Measurements from ENCODE around the gene FGR.

DNA sequence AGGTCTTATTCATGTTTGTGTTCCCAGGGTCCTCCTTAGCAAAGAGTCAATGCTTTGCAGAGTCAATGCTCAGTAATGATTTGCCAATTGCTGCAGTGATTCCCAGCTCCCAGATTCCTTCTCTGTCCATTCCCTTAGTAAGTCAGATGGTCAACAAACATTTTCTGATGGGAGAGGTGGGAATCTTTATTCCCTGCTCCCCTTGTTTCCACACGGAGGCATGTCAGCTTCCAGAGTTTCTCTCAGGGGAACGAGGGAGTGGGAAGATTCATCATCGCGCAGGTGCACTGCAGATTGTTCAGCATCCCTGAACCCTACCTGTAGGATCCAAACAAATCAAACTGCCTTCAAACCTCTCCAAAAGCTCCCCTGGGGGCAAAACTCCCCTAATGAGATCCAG is 23.5 kb downstream of the FGR start:
- TF ChIP-seq, protein P1, sequence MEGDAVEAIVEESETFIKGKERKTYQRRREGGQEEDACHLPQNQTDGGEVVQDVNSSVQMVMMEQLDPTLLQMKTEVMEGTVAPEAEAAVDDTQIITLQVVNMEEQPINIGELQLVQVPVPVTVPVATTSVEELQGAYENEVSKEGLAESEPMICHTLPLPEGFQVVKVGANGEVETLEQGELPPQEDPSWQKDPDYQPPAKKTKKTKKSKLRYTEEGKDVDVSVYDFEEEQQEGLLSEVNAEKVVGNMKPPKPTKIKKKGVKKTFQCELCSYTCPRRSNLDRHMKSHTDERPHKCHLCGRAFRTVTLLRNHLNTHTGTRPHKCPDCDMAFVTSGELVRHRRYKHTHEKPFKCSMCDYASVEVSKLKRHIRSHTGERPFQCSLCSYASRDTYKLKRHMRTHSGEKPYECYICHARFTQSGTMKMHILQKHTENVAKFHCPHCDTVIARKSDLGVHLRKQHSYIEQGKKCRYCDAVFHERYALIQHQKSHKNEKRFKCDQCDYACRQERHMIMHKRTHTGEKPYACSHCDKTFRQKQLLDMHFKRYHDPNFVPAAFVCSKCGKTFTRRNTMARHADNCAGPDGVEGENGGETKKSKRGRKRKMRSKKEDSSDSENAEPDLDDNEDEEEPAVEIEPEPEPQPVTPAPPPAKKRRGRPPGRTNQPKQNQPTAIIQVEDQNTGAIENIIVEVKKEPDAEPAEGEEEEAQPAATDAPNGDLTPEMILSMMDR (IDR thresholded peaks at IDR 0.05; ENCODE audit: low read depth, low read length, poor library complexity, severe bottlenecking) = no peak
- TF ChIP-seq EZH2phosphoT487 (IDR thresholded peaks at IDR 0.05; ENCODE audit: borderline replicate concordance, low read length) = no peak

Data from DOHH2 (cell line).